ENCODE measurements around the gene ASZ1.
A peak's percentile ranks its signal among the peaks of the same experiment; 100 is the strongest.

ASZ1 gene

DNA sequence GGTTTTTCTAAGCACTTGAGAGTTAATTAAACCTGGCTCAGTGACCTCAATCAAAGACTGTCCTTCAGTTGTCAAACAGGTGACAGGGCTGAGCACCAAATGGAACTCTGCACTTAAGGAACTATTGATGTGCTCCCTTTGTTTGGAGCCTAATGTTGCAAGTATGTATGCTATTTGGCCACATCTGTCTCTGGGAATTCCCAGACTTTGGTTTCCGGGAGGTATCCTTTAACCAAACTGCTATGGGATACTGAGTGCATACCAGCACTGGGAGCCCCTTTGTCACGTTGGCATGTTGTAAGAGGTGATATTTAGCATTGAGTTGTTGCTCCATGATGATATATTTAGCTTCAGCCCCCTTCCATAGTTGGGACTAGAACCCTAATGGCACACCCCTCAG is 25.2 kb downstream of the ASZ1 start:
- no peak for DNase-seq (ENCODE audit: low spot score)

DNA sequence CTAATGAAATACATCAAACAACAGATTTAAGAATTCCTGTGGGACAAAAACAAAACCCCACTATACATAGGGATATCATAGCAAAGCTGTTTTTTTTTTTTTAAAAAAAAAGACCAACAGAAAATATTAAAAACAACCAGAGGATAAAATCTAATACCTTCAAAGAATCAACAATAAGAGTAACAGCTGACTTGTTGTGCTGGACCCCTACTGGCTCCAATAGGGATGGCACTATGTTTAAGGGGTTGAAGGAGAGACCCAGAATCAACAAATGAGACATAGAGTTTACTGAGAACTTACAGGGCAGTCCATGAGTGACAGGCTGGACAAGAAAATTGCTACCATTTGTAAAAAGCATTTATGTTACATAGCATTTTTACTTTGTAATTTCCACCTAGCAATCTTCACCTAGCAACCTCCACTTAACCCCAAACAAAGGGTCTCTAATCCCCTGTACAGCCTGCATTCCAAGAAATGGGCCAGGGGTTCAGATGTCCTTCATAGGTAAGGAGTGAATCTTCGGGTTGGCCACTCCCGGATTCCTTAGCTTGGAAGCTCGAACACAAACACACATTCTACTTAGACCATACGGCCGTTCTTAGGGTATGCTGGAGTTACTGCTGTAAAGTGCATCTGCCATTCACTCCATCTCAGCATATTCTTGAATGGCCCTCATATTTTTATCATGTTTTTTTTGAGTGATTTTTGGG is 25.8 kb downstream of the ASZ1 start:
- no peak for DNase-seq (ENCODE audit: low spot score)

DNA sequence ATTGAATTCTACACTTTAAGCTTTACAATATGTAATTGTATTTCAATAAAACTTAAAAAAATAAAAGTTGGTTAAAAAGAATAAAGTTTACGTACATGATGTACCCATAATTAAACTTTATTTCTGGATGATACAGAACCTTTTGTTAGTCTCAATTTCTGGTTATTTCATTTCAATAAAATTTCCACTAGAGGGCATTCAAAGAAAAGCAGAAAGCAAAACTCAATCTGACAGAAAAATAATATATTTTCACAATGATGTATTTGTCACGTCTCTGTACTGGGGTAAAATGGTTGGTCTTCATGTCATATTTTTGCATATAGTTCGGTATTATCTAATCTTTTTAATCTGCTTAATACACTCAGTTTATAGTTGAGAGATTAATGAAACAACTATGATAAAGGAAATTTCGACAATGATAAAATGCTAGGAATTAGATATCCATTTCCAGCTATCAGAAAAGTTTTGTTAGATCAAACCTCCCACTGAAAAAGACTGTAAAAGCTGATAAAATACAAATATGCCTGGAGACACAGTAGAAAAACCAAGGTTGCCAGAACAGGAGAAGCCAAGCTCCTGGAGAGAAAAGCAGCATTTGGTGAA is 27.4 kb downstream of the ASZ1 start:
- DNase-seq (ENCODE audit: low spot score): peak; percentile 45

- no peak for DNase-seq (ENCODE audit: low spot score)
Observed at GRCh38 chr7:117395743-117396142, 31.6 kb downstream of the ASZ1 start.

DNA sequence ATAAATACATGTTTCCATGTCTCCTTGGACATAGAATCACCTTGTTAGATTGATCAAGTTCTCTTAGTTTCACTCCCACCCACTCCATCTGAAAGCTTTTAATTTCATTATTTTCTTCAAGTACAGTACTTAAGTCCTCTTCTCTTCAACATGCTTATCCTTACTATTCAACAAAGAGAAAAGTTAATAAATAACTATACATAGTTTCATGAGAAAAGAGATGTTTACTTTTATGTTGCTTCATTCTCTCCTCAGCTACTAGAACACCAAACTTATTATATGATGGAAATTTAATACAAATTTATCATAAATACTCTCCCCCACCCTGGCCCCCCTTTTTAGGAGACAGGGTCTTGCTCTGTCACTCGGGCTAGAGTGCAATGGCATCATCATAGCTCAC is 33.5 kb downstream of the ASZ1 start:
- no peak for DNase-seq (ENCODE audit: low spot score)

GRCh38 chr7:117389871-117390270 is 37.4 kb downstream of the ASZ1 start:
- no peak for DNase-seq (ENCODE audit: low spot score)

- no peak for DNase-seq (ENCODE audit: low spot score)
Observed at GRCh38 chr7:117386110-117386706, 41.1 kb downstream of the ASZ1 start.

GRCh38 chr7:117385363-117386109 is 41.8 kb downstream of the ASZ1 start:
- peak; percentile 64 for DNase-seq (ENCODE audit: low spot score)

DNA sequence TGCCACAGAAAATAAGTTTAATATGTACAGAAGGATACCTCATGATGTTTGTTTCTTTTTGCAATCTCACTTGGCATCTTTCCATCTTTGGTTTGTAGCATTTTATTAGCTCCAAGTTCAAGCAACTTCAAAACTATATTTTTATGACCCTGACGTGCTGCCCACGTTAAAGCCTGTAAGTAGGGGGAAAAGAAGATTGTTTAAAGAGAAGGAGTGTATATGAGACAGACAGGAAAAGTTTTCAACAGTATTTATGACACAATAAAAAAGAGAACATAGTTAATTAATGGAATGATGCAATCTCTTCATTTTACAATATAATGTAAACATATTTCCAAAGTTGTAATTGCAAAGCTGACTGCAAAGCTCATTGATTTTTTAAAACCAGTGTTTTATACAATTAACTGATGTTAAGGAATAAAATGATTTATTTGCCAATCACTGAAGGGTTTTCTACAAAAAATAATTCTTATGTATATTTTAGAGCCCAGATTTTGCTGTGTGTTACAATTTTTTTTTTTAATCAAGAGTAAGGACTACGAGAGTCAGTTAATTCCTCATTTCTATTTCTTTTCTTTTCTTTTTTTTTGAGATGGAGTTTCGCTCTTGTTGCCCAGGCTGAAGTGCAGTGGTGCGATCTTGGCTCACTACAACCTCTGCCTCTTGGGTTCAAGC is 42.5 kb downstream of the ASZ1 start:
- peak; percentile 81 for DNase-seq (ENCODE audit: low spot score)

GRCh38 chr7:117383483-117384189 is 43.7 kb downstream of the ASZ1 start:
- peak; percentile 41 for DNase-seq (ENCODE audit: low spot score)

DNA sequence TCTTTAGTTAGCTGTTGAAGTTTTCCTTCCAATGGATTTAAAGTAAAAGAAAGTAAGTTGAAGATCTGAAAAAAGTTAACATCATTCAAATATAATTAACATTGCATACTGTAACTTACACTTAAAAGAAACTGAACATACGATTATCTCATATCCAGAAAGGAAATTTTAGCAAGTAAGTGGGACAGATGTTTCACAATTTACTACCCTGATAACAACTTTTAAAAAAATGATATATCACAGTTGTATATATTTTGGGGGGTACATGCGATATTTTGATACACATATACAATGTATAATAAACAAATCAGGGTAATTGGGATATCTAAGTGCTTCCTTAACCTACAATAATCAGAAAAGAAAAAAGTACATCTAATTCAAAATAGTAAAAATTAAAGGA is 44.2 kb downstream of the ASZ1 start:
- no peak for DNase-seq (ENCODE audit: low spot score)

GRCh38 chr7:117381362-117381761 is 45.9 kb downstream of the ASZ1 start:
- no peak for DNase-seq (ENCODE audit: low spot score)

DNA sequence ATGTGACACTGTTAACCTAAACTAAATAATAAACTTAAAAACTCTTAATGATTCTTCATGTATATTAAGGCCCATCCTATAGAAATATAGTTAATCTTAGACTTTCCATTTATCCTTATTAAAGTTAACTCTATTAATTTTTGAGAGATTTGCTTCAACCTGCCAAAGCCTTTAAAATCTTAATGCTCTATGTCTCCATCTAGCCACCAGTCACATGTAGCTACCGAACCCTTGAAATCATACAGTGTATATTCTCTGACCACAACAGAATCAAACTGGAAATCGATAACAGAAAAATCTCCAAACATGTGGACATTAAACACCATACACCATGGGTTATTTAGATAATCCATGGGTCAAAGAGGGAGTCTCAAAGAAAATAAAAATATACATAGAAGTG is 51.9 kb downstream of the ASZ1 start:
- no peak for DNase-seq (ENCODE audit: low spot score)

DNA sequence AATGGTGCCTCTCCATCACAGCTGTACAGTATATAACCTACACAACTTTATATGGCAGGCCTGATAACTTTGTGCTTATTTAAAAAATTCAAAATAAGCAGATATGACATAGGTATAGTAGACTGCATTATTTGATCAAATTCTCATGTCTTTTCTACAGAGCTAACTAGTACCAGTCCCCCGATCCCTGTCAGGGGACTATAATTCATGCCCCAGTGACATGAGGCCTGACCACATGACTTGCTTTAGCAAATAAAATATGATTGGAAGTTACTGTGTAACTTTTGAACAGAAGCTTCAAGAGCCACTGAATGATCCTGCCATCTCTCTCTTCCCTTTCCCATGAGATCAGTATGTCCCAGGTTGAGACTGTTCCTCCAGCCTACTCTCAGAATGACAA is 55.2 kb downstream of the ASZ1 start:
- DNase-seq (ENCODE audit: low spot score): no peak

DNA sequence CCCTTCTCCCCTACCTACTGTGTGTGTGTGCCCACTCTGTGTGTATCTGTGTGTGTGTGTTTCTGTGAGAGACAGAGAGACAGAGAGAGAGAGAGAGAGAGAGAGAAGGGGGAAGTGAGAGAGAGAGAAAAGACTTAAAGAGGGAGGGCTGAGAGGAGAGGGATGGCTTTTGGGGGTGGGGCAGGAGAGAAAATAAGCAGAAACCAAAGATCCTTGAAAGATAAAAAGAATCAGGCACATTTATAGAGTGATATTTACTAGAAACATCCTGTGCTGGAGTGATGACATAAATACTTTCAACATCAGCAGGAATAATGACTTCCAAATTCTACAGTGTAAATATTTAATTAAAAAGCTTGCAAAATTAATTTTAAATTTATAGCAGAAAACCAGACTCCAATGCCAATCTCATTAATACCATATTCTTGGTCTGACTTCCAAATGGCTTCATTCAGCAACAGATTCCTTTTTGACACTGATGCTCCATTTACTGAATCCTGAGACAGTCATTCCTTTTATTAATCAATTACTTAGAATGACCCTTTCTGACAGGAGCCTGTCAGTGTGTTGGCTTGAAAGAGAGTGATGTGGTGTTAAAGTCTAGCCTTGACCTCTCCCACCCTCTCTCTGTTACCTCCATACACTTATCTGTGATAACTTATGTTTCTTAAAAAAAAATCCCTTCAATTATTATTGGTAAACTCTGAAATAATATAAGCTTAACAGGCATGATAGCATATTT is 62.8 kb downstream of the ASZ1 start:
- no peak for DNase-seq (ENCODE audit: low spot score)

DNA sequence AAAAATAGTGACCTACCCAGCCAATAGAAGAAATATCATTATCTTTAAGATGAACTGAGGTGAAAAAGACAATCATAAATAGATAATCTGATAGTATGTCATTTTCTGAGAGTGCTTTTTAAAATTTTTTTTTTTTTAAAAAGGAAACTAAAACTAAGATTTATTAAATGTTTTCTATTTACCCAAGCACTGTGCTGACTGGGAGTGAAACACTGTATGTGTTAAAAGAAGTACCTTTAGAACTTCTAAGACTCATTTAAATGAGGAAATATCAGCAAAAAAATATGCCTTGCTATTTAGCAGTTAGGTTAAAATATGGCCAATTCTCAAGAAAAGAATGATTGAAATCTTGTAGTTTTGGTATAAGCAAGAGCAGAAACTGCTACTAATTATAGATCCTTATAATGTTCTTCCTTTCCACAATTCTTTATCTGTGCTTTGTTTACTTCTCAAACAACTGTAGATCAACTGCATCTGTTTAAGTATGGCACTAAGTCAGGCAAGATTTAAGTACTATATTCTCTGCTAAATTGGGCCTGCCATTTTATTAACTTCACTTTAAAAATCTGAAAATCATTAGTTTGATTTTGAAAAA is 64.9 kb downstream of the ASZ1 start:
- no peak for DNase-seq (ENCODE audit: low spot score)

DNA sequence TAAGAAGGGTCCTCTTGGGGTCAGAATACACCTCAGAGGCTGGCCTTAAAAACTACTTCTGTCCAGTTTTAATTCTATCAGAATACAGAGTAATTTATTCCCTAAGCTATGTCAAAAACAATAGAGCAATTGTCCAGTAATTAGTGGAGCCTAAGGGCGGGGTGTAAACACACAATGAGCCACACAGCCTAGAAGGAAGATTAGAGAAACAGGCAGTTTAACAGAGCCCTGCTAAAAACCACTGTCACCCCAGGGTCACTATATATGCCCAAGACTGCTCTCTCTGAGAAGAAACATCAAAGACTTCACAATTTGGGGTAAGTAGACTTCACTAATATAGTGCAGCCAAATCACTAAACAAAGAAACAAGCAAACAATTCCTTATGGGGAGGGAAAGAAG is 77.3 kb downstream of the ASZ1 start:
- peak; percentile 47 for DNase-seq (ENCODE audit: low spot score)

DNA sequence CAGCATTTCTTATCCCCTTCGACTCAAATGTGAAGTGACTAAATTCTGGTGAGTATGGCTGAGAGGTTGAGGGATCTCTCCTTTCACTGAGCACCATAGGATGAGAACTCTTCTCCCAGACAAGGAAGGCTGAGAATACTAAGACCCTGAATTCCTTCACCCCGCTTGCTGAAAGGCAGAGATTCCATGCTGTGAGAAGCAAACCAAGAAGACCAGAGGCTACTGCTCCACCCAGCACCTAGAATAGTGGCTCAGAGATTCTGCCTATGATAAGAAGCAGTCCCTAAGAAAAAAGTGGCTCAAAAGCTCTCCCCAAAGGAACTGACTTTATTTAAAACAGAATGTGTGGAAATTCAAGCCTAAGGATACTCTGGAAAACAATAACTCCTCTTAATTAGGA is 77.7 kb downstream of the ASZ1 start:
- no peak for DNase-seq (ENCODE audit: low spot score)

DNA sequence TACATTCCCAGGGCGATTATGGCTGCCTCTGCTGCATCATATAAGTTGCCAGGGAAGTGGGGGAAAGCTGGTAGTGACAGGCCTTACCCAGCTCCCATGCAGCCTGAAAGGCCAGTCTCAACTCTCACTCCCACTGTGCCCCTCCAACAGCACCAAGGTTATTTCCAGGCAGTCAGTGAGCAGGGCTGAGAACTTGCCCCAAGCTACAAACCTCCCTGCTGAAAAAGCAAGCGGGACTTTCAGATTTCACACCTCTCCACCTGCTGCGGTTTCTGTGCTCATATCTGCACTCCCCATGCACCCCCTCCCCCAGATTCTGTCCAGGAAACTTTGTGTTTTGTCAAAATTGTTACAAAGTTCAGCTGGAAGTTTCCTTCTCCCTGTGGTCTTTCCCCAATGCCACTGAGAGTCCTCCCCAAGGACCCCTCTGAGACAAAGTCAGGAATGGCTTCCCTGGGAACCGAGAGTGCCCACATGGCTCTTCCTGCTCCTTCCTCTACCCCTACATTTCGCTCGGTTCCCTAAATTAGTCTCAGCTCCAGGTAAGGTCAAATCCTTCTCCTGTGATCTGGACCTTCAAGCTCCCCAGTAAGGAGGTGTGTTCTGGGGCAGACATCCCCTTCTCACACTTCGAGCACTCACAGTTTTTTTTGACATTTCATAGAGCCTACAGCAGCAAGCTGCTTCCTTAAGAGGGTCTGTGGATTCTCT is 79.2 kb downstream of the ASZ1 start:
- no peak for DNase-seq (ENCODE audit: low spot score)

DNA sequence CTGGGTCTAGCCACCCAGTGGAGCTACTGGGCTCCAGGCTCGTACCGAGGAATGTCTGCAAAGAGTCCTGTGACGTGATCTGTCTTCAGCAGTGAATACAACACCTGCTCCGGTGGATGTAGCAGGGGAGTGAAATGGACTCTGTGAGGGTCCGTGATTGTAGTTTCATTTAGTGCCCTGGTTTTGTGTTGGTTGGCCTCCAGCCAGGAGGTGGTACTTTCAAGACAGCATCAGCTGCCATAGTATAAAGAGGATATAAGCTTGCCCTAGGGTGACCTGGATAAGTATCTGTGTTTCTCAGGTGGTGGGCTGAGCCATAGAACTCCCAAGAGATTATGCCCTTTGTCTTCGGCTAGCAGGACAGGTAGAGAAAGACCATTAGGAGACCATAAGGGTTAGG is 79.8 kb downstream of the ASZ1 start:
- DNase-seq (ENCODE audit: low spot score): no peak

All from LoVo (cell line).